Loucy (cell line): ENCODE measurements around the gene LRR1.

Experiments
- EZH2phosphoT487 ChIP-seq: fragments of 200-600 bp; IDR thresholded peaks from 2 replicates; pipeline ENCODE4 v1.6.1; 2018; ENCODE audit warnings: antibody characterized with exemption, mild to moderate bottlenecking, moderate library complexity, borderline replicate concordance
- TF ChIP-seq, protein P1 (sequence below): fragments of 200-600 bp; sonication (generic); conservative IDR thresholded peaks from 2 replicates; pipeline ENCODE4 v1.5.1; 2014; ENCODE audit warnings: mild to moderate bottlenecking, antibody characterized with exemption, low read length

DNA sequence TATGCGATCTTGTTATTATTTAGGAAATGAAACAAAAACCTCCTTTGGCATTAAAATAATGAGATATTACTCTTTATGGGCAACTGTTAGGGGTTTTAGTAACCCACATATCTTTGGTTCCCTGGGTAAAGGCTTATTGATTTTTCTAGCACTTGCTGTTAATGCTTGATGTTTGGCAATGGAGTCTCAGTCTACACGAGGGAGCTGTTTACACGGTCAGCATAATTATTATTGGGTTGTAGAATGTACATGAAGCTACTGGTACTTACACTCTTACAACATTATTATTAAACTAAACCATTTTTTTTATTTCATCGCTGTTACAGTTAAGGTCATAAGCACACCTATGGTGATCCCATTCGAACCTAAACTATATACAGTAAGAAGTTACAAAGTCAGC is 24.7 kb upstream of the LRR1 start:
- TF ChIP-seq, protein P1, sequence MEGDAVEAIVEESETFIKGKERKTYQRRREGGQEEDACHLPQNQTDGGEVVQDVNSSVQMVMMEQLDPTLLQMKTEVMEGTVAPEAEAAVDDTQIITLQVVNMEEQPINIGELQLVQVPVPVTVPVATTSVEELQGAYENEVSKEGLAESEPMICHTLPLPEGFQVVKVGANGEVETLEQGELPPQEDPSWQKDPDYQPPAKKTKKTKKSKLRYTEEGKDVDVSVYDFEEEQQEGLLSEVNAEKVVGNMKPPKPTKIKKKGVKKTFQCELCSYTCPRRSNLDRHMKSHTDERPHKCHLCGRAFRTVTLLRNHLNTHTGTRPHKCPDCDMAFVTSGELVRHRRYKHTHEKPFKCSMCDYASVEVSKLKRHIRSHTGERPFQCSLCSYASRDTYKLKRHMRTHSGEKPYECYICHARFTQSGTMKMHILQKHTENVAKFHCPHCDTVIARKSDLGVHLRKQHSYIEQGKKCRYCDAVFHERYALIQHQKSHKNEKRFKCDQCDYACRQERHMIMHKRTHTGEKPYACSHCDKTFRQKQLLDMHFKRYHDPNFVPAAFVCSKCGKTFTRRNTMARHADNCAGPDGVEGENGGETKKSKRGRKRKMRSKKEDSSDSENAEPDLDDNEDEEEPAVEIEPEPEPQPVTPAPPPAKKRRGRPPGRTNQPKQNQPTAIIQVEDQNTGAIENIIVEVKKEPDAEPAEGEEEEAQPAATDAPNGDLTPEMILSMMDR: no peak
- TF ChIP-seq EZH2phosphoT487: no peak
